ENCODE data around the gene PLP2. TPM values are rescaled to one million over a fixed set of nuclear protein-coding genes. Genes with fewer than 3 reads are reported as not detected.

Gene PLP2, protein sequence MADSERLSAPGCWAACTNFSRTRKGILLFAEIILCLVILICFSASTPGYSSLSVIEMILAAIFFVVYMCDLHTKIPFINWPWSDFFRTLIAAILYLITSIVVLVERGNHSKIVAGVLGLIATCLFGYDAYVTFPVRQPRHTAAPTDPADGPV
- total RNA-seq (2022; extraction: Qiagen RNA extraction; ENCODE audit: low read depth): 328 to 431 TPM (median 410 TPM) in 5 replicates

GRCh38 chrX:49171752-49172279 is at the start of gene PLP2:
PLP2 (plus strand) TSS chrX:49171898; CDS start chrX:49172001, 103 bp downstream.

GRCh38 chrX:49162620-49163019 is 9.1 kb upstream of the PLP2 start, which contains the start of gene MAGIX:
MAGIX (plus strand) TSS chrX:49162758; CDS start chrX:49162890, 132 bp downstream.

DNA sequence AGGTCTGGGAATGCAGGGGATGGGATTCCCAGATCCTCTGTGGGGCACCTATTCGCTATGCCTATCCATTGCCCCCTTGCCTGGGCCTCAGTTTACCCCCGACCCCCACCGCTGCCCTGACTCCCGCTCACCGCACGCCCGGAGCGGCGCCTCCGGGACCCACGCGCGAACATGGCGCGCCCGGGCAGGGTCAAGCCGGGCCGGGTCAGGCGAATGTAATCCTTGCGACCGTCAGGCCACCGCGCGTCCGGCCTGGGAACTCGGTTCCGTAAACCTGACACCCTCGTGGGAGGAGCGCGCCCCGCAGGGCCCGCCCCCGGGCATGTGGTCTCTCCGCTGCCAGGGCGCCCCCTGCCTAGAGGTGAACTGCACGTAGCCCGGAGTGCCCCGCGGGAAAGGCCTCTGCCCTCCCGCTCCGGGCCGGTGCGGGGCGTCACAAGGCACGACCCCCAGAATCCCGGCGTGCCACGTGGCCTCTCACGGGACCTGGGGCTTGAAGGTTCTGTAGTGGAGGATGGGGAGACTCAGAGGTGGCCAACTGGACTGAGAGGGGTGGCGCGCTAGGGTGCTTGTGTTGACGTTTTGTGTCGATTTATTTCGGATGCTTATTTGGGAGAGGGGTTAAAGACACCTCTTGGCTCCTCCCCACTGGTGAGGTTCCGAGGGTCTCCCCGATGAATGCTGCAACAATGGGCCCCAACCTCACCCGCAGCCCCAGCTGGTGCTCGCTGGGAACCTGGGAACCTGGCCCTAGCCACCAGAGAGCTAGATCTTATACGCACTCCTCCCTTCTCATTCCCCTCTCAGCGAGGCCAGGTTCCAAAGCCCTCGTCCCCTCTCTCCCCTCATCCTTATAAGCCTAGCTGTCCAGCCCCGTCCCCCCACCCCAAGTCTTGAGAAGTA is 14.7 kb downstream of the PLP2 start, which contains the start of gene PRICKLE3:
Gene PRICKLE3, minus strand, starts transcription at position 249 of the 903 bp plus-strand sequence. Its CDS starts 76 bp downstream, at position 173.

DNA sequence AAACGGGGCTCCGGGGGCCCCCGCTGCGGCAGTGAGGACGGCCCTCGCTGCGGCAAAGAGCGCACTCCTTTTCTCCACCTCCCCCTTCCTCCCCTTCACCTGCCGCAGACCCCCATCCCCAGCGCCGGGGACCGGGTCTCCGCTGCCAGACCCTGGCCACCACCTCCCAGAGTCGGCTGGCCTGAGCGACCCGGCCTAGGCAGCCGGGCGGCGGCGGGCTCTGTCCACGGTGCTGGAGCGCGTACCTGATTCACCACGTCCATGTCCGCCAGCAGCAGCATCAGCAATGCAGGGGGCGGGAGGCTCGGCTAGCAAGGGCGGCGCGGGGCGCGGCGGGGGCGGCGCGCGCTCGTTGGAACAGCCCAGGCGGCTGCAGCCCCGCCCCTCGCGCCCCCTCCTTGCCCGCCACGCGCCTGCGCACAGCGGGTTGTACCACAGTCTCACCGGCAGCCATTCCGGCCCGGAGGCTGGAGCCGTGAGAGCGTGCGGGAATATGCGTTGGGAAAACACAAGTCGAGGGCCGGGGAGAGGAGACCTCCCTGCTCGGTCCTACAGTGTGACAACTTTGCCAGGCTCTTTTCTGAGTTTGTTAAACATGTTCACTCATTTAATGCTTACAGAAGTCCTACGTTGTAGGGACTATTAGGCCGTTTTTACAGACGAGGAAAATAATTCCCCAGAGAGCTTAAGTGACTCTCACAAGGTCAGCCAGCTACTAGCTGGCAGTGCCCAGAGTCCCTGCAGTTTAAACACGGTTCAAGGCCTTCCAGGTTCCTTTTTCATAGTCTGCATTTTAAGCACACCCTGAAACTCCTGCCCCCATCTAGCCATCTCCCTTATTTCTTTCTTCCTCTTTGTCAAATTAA is 28.4 kb downstream of the PLP2 start, which contains the start of gene SYP:
Gene SYP, minus strand, starts transcription at position 288 of the 866 bp plus-strand sequence. Its CDS starts 7 bp downstream, at position 281.

Other genes starting within 250 kb of the PLP2 start
- 56.9 to 67.2 TPM (median 63.1 TPM) in 5 replicates for gene OTUD5, start 214.3 kb upstream of the PLP2 start, total RNA-seq (2022; extraction: Qiagen RNA extraction; ENCODE audit: low read depth)
- 1.2 to 1.6 TPM (median 1.3 TPM) in 5 replicates for gene KCND1, start 200.1 kb upstream of the PLP2 start, total RNA-seq (2022; extraction: Qiagen RNA extraction; ENCODE audit: low read depth)
- 15.1 to 24.5 TPM (median 22.6 TPM) in 5 replicates for gene GRIPAP1, start 169.6 kb upstream of the PLP2 start, total RNA-seq (2022; extraction: Qiagen RNA extraction; ENCODE audit: low read depth)
- 49.6 to 63.0 TPM (median 61.3 TPM) in 5 replicates for gene TFE3, start 128.5 kb upstream of the PLP2 start, total RNA-seq (2022; extraction: Qiagen RNA extraction; ENCODE audit: low read depth)
- 2.7 to 4.6 TPM (median 3.9 TPM) in 5 replicates for gene CCDC120, start 112.9 kb upstream of the PLP2 start, total RNA-seq (2022; extraction: Qiagen RNA extraction; ENCODE audit: low read depth)
- 38.4 to 47.1 TPM (median 41.9 TPM) in 5 replicates for gene PRAF2, start 97.9 kb upstream of the PLP2 start, total RNA-seq (2022; extraction: Qiagen RNA extraction; ENCODE audit: low read depth)
- 52.8 to 63.0 TPM (median 58.4 TPM) in 5 replicates for gene WDR45, start 92.0 kb upstream of the PLP2 start, total RNA-seq (2022; extraction: Qiagen RNA extraction; ENCODE audit: low read depth)
- 21.5 to 26.5 TPM (median 24.5 TPM) in 5 replicates for gene GPKOW, start 48.2 kb upstream of the PLP2 start, total RNA-seq (2022; extraction: Qiagen RNA extraction; ENCODE audit: low read depth)
- 1.8 to 3.5 TPM (median 3.0 TPM) in 5 replicates for gene MAGIX, start 9.1 kb upstream of the PLP2 start, total RNA-seq (2022; extraction: Qiagen RNA extraction; ENCODE audit: low read depth)
- 17.1 to 22.4 TPM (median 20.3 TPM) in 5 replicates for gene PRICKLE3, start 14.5 kb downstream of the PLP2 start, total RNA-seq (2022; extraction: Qiagen RNA extraction; ENCODE audit: low read depth)
- gene SYP, start 28.3 kb downstream of the PLP2 start, total RNA-seq (2022; extraction: Qiagen RNA extraction; ENCODE audit: low read depth): 2.6 to 3.4 TPM (median 3.1 TPM) in 5 replicates
- gene CACNA1F, start 61.4 kb downstream of the PLP2 start, total RNA-seq (2022; extraction: Qiagen RNA extraction; ENCODE audit: low read depth): not detected in 5 replicates
- gene CCDC22, start 63.6 kb downstream of the PLP2 start, total RNA-seq (2022; extraction: Qiagen RNA extraction; ENCODE audit: low read depth): 13.1 to 17.2 TPM (median 16.1 TPM) in 5 replicates
- gene FOXP3, start 92.8 kb downstream of the PLP2 start, total RNA-seq (2022; extraction: Qiagen RNA extraction; ENCODE audit: low read depth): 0.10 to 0.21 TPM (median 0.12 TPM) in 5 replicates
- gene PPP1R3F, start 97.9 kb downstream of the PLP2 start, total RNA-seq (2022; extraction: Qiagen RNA extraction; ENCODE audit: low read depth): 2.2 to 3.7 TPM (median 2.6 TPM) in 5 replicates
- not detected in 5 replicates for gene GAGE10, start 131.7 kb downstream of the PLP2 start, total RNA-seq (2022; extraction: Qiagen RNA extraction; ENCODE audit: low read depth)
- gene GAGE12J, start 150.1 kb downstream of the PLP2 start, total RNA-seq (2022; extraction: Qiagen RNA extraction; ENCODE audit: low read depth): not detected in 5 replicates
- gene GAGE13, start 159.7 kb downstream of the PLP2 start, total RNA-seq (2022; extraction: Qiagen RNA extraction; ENCODE audit: low read depth): not detected in 5 replicates